MG63 (cell line): Measurements from ENCODE around the gene EXOC6. TPM values are rescaled to one million over a fixed set of nuclear protein-coding genes. Genes with fewer than 3 reads are reported as not detected.

Experiments
- DNase-seq: peaks from one replicate; pipeline ENCODE4 v3.0.0-alpha.2; 2020
- H3K27me3 ChIP-seq: fragments of 250-450 bp; sonication (Bioruptor Pico); 2 replicates; pipeline ENCODE4 v1.5.1; 2020; ENCODE audit warnings: mild to moderate bottlenecking, moderate library complexity
- H3K36me3 ChIP-seq: fragments of 250-450 bp; sonication (Bioruptor Pico); 2 replicates; pipeline ENCODE4 v1.5.1; 2020; ENCODE audit warnings: mild to moderate bottlenecking, moderate library complexity
- H3K4me3 ChIP-seq: fragments of 250-450 bp; sonication (Bioruptor Pico); 2 replicates; pipeline ENCODE4 v1.5.1; 2020; ENCODE audit warnings: mild to moderate bottlenecking, moderate library complexity
- H3K9me3 ChIP-seq: fragments of 250-450 bp; sonication (Bioruptor Pico); 2 replicates; pipeline ENCODE4 v1.5.1; 2020; ENCODE audit warnings: mild to moderate bottlenecking, moderate library complexity
- total RNA-seq: library from RNA; depleted of rRNA; stranded (reverse); fragments of >200 nt; shearing (Covaris generic); gene quantifications from 2 replicates; pipeline ENCODE4 v1.2.3, GENCODE V29; 2014; ENCODE audit warnings: low replicate concordance

EXOC6 gene
- total RNA-seq, 1 experiment from 2014 or later, result 10.8 TPM

DNA sequence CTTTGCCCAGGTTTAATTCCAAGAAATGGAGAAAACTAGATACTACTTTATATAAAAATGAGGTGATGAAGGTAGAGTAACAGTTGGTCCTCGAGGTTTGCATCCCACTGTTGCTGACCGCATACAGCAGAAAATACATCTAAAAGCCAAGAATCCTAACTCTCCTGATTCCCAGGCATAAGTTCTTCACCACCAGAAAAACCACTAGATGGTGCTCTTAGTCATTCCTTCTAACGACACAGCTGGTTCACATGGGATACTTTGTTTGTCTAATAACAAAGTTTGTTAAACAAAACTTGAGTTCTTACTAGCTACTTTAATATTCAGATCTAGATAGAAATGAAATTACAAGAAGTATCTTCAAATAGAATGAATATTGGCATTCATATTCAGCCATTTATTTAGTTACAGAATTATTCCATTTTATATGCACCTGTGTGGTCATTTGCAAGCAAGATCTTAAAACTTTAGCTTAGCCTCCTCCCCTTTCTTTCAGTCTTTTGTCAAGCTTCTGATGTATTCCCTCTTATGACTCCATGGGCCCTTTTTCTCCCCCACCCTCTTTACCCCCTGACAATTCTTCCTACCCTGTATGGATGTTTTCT is 158.2 kb downstream of the EXOC6 start:
- Histone ChIP-seq H3K4me3 (no peak overlapping the region), H3K27me3 (no peaks in the 10 kb centered on the region), H3K9me3 (no peaks in the 10 kb centered on the region), H3K36me3 (no peaks in the 10 kb centered on the region)
- no peak for DNase-seq

DNA sequence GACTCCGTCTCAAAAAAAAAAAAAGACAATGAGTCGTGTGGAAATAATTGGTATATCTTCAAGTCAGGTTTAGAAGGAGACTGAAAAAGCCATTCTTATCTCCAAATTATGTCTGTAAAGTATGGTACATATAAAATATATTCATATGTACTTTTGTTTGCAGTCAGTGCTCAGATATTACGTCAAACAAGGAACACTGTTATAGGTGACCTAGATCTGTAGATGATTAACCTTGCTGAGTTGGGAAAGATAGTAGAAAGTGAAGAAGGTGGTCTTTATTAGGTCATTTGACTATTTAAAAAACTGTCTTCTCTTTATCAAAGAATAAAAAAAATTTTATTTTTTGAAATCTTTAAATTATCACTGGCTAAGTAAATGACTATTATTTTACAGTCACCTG is 167.4 kb downstream of the EXOC6 start:
- H3K9me3 ChIP-seq, result no peaks in the 10 kb centered on the region
- H3K36me3 ChIP-seq, result no peaks in the 10 kb centered on the region
- no peak for DNase-seq
- no peaks in the 10 kb centered on the region for H3K27me3 ChIP-seq
- no peak overlapping the region for H3K4me3 ChIP-seq

DNA sequence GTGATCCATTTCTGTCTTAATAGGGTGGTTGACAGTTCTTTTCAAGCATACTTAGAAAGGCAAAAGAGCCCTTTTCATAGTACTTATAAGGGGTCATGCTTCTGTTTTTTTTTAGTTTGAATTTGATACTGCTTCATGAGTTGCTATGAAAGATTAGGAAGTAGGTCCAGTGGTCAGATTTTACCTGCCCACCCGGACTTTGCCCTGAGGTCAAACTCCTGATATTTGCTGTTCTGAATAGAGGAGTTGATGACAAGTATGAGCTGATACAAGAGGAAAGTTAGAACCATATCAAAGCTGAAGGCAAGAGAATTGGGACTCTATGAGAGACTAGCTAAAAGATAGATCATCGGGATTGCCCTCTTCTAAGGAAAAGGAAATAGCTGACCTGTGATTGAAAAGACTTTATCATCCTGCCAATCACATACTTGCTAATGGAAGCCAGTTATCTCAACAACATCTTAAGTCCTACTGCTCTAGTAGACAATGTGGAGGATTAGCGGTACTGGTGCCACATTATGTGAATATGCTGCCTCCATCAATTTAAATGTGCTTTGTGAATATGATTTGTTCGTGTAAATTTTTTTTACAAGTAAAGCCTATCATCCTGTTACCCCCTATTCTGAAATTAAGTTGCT is 174.8 kb downstream of the EXOC6 start:
- Histone ChIP-seq H3K9me3 (peaks cover 5% of the 10 kb centered on the region; the same call in 1 of the 2 replicates), H3K4me3 (no peak overlapping the region), H3K36me3 (peaks cover 7% of the 10 kb centered on the region), H3K27me3 (no peaks in the 10 kb centered on the region)
- DNase-seq, result no peak

DNA sequence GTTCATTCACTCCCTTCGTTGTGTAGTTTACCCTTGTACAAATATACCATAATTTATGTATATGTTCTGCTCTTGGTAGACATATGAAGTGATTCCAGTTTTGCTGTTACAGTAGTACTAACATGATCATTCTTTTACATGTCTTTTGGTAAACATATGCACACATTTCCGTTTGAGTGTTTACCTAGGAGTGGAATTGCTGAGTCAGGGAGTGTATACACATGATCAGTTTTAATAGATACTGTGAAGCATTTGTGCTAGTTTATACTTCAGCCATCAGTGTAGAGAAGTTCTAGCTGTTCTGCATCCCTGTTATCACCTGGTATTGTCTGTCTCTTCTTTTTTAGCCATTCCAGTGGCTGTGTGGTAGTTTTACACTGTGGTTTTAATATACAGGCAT is 177.8 kb downstream of the EXOC6 start:
- H3K36me3 ChIP-seq, result peaks cover 7% of the 10 kb centered on the region

DNA sequence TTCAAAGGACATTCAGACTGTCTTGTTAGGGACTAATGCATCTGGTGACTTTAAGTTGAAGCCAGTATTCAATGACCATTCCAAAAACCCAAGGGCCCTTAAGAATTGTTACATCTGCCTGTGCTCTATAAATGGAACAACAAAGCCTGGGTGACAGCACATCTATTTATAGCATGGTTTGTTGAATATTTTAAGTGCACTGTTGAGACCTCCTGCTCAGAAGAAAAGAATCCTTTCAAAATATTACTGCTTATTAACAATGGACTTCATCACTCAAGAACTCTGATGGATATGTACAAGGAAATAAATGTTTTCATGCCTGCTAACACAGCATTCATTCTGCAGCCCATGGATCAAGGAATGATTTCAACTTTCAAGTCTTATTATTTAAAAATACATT is 179.2 kb downstream of the EXOC6 start:
- Histone ChIP-seq H3K4me3 (no peak overlapping the region), H3K27me3 (no peaks in the 10 kb centered on the region), H3K9me3 (peaks cover 5% of the 10 kb centered on the region; the same call in 1 of the 2 replicates), H3K36me3 (peaks cover 7% of the 10 kb centered on the region)
- DNase-seq, result no peak

More for the DNA sequence above, 177.8 kb downstream of the EXOC6 start:
- no peak for DNase-seq
- no peak overlapping the region for H3K4me3 ChIP-seq
- peaks cover 5% of the 10 kb centered on the region; the same call in 1 of the 2 replicates for H3K9me3 ChIP-seq
- no peaks in the 10 kb centered on the region for H3K27me3 ChIP-seq

DNA sequence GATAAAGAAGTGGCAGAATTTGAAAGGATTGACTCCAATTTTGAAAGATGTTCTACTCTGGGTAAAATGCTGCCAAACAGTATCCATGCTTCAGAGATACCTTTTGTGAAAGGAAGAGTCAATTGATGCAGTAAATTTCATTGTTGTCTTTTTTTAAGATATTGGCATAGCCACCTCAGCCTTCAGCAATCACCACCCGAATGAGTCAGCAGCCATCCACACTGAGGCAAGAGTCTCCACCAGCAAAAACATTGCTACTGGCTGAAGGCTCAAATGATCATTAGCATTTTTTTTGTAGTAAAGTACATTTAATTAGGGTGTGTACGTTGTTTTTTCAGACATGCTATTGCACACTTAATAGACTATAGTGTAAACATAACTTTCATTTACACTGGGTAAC is 180.6 kb downstream of the EXOC6 start:
- peak; percentile 71 for DNase-seq
- H3K27me3 ChIP-seq, result no peaks in the 10 kb centered on the region
- H3K36me3 ChIP-seq, result peaks cover 7% of the 10 kb centered on the region
- H3K9me3 ChIP-seq, result peaks cover 5% of the 10 kb centered on the region; the same call in 1 of the 2 replicates
- H3K4me3 ChIP-seq, result no peak overlapping the region

DNA sequence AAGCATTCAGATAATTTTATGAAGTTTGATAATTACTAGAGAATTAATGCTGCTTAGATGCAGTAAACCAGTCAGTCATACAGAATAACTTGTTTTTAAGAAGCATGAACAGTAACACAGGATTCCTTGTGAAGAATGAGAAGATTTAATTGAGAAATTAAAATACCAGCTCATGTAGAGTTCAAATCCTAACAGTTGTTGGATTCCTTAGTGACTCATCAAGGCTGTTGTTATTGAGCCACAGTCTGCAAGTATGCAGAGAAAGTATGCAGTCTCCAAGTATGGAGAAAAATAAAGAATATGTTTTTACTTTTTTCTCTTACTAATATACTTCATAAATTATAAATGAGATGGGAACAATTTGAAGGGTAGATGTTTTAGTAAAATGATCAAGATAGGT is 182.1 kb downstream of the EXOC6 start:
- no peak overlapping the region for H3K4me3 ChIP-seq

DNA sequence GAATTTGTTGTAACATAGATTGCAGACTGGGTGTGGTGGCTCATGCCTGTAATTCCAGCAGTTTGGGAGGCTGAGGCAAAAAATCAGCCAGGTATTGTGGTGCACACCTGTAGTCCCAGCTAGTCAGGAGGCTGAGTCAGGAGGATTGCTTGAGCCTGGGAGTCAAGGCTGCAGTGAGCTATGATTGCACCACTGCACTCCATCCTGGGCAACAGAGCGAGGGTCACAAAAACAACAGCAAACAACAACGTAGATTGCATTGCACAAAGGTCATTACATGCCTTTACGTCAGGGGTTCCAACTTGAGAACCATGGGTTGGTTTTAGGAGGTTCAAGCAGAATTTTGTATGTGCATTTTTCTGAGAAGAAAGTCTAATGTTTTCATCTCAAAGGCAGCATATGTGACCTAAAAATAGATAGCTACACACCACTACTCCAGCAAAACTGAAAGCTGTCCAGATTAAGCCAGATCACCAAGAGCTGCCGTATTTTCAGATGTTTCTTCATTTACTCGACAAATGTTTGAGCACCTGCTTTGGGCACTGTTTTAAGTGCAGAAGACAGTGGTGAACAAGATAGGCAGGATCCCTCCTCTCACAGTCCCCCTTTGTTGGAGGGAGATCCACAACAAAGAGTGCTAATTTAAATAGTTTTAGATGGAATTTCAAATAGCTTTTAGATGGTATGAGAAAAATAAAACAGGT is 183.9 kb downstream of the EXOC6 start:
- Histone ChIP-seq H3K36me3 (peaks cover 5% of the 10 kb centered on the region), H3K4me3 (no peak overlapping the region), H3K9me3 (peaks cover 5% of the 10 kb centered on the region; the same call in 1 of the 2 replicates), H3K27me3 (no peaks in the 10 kb centered on the region)
- no peak for DNase-seq

More for the DNA sequence above, 182.1 kb downstream of the EXOC6 start:
- H3K36me3 ChIP-seq, result peaks cover 7% of the 10 kb centered on the region
- H3K27me3 ChIP-seq, result no peaks in the 10 kb centered on the region
- peaks cover 5% of the 10 kb centered on the region; the same call in 1 of the 2 replicates for H3K9me3 ChIP-seq
- DNase-seq, result no peak

DNA sequence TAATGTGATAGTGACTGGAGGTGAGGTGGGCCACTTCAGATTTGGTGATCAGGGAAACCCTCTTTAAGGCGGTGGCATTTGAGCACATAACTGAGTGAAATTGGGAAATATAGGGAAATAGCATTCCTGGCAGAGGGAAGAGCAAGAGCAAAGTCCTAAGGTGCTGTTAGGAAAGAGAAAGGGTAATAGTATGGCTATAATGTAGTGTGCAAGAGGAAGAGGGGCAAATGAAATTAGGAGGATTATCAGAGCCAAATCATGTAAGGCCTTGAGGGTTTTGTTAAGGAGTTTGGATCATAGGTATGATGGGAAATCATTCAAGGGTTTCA is 184.5 kb downstream of the EXOC6 start:
- no peak for DNase-seq
- no peaks in the 10 kb centered on the region for H3K36me3 ChIP-seq
- H3K27me3 ChIP-seq, result no peaks in the 10 kb centered on the region
- no peak overlapping the region for H3K4me3 ChIP-seq
- H3K9me3 ChIP-seq, result 0 out of 2 replicates have a peak, but pooled peaks cover under 1% of the 10 kb centered on the region

DNA sequence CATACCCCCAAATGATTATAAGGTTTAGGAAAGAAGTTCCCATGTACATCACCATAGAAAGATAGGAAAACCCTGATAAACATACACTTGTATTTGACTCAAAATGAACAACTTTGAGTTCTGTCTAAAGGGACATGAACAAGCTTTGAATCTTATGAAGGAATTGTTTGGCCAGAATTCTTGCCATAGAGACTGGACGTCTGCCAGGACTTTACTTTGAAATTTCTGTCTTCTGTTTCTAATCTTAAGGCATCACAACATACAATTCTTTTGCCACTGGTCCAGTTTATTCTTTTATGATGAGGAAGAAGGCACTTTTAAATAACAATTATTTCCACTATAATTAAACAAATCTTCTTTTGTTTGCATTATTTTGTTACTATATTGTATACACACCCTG is 186.1 kb downstream of the EXOC6 start:
- DNase-seq, result no peak
- Histone ChIP-seq H3K27me3 (no peaks in the 10 kb centered on the region), H3K36me3 (no peaks in the 10 kb centered on the region), H3K9me3 (no peaks in the 10 kb centered on the region), H3K4me3 (no peak overlapping the region)

DNA sequence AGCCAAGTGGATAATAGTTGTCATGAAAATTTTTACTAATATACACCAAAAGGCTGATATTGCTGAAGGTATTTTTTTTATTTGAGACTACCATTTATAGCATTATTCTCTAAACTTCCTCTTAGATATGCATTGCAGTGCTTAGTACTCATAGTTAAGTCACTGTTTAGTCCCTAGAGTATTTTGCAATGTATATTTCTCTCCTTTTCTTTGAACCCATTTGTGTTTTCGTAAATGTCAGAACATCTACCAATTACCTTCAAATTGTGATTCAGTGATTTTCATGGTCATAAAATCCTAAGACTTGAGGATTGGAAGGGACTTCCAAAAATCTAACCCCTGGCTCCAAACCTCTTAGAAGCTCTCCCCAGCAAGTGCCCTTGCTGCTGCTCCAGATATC is 190.8 kb downstream of the EXOC6 start:
- no peak for DNase-seq
- H3K9me3 ChIP-seq, result no peaks in the 10 kb centered on the region
- H3K4me3 ChIP-seq, result no peak overlapping the region
- H3K27me3 ChIP-seq, result no peaks in the 10 kb centered on the region
- H3K36me3 ChIP-seq, result no peaks in the 10 kb centered on the region

DNA sequence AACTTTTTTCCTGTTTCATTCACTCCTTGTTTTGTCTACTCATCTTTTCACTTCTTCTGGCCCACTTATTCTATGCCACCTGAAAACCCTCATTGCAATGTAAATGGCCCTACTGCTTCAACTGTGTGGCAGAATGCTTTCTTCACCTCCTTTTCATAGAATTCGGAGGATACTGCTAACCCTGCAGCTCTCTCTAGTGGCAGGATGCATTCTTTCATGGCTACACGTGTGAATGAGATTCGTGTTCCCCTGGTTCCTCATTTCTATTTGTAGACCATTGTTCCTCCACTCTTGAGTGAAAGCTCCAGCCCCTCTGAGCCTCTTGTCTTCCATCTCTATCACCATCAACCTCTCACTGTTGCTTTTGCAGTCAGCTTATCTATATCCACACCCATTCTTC is 191.4 kb downstream of the EXOC6 start:
- Histone ChIP-seq H3K27me3 (no peaks in the 10 kb centered on the region), H3K9me3 (no peaks in the 10 kb centered on the region), H3K4me3 (no peak overlapping the region), H3K36me3 (no peaks in the 10 kb centered on the region)
- DNase-seq, result no peak

DNA sequence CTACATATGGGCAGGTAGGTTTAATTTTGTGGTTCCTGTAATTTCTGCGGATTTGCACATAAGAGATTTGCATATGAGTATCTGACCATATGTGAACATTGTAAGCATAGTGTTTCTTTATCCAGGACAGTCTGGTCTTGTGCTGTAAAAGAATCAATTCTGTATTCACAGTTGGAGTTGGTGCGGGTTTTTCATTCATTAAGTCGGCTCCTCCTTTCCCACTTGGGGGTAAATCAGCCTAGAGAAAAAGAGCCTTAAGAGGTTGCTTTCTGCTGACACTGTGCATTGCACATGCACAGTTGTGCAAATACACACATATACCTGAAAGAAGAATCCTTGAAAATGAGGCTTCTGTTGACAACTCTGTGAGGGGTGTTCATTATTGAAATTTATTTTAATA is 206.2 kb downstream of the EXOC6 start:
- H3K36me3 ChIP-seq, result no peaks in the 10 kb centered on the region
- H3K4me3 ChIP-seq, result no peak overlapping the region
- DNase-seq, result no peak
- H3K9me3 ChIP-seq, result no peaks in the 10 kb centered on the region
- no peaks in the 10 kb centered on the region for H3K27me3 ChIP-seq

DNA sequence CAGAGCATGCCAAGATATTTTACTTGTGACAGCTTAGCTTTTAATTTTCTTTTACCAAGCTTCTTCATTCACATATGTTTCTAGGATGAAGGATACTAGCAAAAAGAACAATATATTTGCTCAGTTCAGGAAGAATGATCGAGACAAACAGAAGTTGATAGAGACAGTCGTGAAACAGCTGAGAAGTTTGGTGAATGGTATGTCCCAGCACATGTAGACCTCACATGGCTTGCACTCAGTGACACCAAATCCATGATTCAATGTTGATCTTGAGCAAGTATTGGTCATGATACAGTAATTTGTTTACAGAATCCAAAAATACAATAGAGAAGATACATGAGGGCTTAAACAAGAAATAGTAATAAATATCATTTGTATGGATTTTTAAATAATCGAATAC is 209.8 kb downstream of the EXOC6 start:
- no peaks in the 10 kb centered on the region for H3K9me3 ChIP-seq
- DNase-seq, result no peak
- no peak overlapping the region for H3K4me3 ChIP-seq
- H3K27me3 ChIP-seq, result no peaks in the 10 kb centered on the region
- no peaks in the 10 kb centered on the region for H3K36me3 ChIP-seq

DNA sequence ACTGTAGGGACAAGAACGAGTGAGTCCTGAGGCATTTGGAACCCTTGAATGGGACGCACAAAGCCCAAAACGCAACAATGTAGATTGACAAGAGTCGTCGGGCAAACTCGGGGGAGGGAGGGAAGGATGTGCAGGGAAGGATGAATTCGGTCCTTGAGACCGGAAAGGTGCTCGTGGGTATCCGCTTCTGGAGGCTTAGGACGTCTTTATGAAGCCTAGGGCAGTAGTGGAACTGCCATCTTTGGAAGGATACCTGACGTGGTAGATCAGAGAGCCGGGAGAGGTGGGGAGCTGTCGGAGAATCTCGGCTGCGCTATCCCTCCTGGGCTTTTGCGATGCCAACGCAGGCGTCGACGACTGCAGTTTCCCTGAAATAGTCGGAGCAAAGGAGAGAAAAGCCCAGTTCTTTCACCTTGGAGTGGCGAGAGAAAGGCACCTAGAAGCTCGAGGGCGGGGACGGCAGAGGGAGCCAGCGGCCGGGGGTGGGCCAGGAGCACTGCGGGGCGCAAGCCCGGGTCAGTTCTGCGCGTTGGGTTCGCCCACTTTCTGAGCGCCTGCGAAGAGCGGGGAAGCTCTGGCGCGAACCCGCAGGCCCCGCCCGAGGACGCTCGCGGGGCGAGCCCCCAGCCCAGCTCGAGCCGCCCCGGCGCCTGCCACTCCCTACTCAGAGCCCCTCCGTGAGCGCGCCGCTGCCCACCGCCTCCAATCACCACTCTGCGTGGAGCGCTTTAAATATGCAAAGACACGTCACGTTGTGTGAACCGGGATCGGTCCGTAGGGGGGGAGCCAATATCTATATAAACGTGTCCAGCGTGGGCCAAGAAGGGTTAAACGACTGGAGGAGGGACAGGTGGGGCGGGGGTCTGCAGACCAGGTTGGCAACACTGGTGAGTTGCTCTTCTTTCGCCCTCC is 211.9 kb downstream of the EXOC6 start, which contains the start of gene CYP26C1:
Gene CYP26C1, plus strand, starts transcription at position 824 of the 912 bp plus-strand sequence. CDS start 466 bp downstream, outside the sequence.
- Histone ChIP-seq H3K36me3 (no peaks in the 10 kb centered on the region), H3K27me3 (no peaks in the 10 kb centered on the region), H3K4me3 (no peak within 1 kb of the TSS), H3K9me3 (no peaks in the 10 kb centered on the region)
- no peak for DNase-seq

DNA sequence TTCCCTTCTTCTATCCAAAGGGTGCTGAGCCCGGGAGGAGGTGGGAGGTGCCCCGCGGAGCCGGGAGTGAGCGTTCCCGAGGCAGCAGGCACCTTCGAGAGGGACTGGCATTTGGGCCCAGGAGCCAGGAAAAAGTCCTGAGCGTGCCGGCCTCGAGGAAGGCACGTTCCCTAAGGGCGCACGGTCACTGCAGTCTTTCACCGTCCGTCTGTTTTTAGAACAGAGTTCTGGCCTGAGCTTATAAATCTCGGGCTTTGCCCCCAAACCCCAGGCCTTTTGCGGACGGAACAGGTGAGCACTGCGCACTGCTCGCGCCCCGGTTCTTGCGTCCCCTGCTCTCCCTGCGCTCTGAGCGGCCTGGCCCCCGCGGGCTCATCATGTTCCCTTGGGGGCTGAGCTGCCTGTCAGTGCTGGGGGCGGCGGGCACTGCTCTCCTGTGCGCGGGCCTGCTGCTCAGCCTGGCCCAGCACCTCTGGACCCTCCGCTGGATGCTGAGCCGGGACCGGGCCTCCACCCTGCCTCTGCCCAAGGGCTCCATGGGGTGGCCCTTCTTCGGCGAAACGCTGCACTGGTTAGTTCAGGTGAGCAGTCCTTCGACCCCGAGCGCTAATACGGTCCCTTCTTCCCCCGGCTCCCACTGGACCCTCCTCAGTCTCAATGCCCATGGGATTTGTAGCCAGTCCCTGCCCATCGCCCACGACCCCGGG is 212.7 kb downstream of the EXOC6 start:
- H3K27me3 ChIP-seq, result no peaks in the 10 kb centered on the region
- no peak overlapping the region for H3K4me3 ChIP-seq
- DNase-seq, result no peak
- H3K9me3 ChIP-seq, result no peaks in the 10 kb centered on the region
- H3K36me3 ChIP-seq, result no peaks in the 10 kb centered on the region
